Mesenchymal stem cell (in vitro differentiated cells and primary cell): ENCODE data around the gene MYO1E.

Source experiments
- DNase-seq: peaks from one replicate; pipeline ENCODE4 v3.0.0-alpha.2; 2013
- H2AFZ ChIP-seq: one replicate; pipeline ENCODE4 v1.6.1; 2013; ENCODE audit warnings: low read depth, mild to moderate bottlenecking, control low read depth, inconsistent platforms, low read length, moderate library complexity
- H2AK5ac ChIP-seq: 2 replicates; pipeline ENCODE4 v1.6.1; 2013; ENCODE audit warnings: low read length, moderate library complexity, mild to moderate bottlenecking, inconsistent platforms; ENCODE audit not compliant: severe bottlenecking
- H2BK120ac ChIP-seq: one replicate; pipeline ENCODE4 v1.6.1; 2013; ENCODE audit warnings: low read depth, mild to moderate bottlenecking, inconsistent platforms, low read length, moderate library complexity
- H2BK12ac ChIP-seq, 2 experiments: one replicate each; pipeline ENCODE4 v1.6.1; 2013; ENCODE audit warnings: inconsistent platforms in 2 of 2, low read length in 2 of 2, mild to moderate bottlenecking in 2 of 2, moderate library complexity in 2 of 2, control low read depth in 1 of 2
- H2BK15ac ChIP-seq: one replicate; pipeline ENCODE4 v1.6.1; 2013; ENCODE audit warnings: mild to moderate bottlenecking, low read depth, inconsistent platforms; ENCODE audit not compliant: poor library complexity, severe bottlenecking
- H2BK5ac ChIP-seq: 2 replicates; pipeline ENCODE4 v1.6.1; 2013; ENCODE audit warnings: low read depth, mild to moderate bottlenecking, low read length, control low read depth, inconsistent platforms; ENCODE audit not compliant: poor library complexity, severe bottlenecking
- H3K14ac ChIP-seq, 2 experiments: one replicate each; pipeline ENCODE4 v1.6.1; 2013; ENCODE audit warnings: inconsistent platforms in 2 of 2, low read length in 2 of 2, control low read depth in 1 of 2, mild to moderate bottlenecking in 1 of 2, moderate library complexity in 1 of 2
- H3K18ac ChIP-seq, 2 experiments: one replicate each; pipeline ENCODE4 v1.6.1; 2013; ENCODE audit warnings: inconsistent platforms in 2 of 2, low read length in 2 of 2, control low read depth in 1 of 2, low read depth in 1 of 2, mild to moderate bottlenecking in 1 of 2
- H3K23ac ChIP-seq, 2 experiments: one replicate each; pipeline ENCODE4 v1.6.1; 2013; ENCODE audit warnings: inconsistent platforms in 2 of 2, low read length in 2 of 2, mild to moderate bottlenecking in 2 of 2, moderate library complexity in 2 of 2, control low read depth in 1 of 2
- H3K27ac ChIP-seq: 2 replicates; pipeline ENCODE4 v1.5.1; 2013; ENCODE audit warnings: mild to moderate bottlenecking, moderate library complexity, low read length, control low read depth, inconsistent platforms; ENCODE audit not compliant: poor library complexity, severe bottlenecking
- H3K27me3 ChIP-seq, 2 experiments: 2 replicates each; pipeline versions ENCODE4 v1.6.1 to v1.7.0; 2013; ENCODE audit warnings: low read length in 2 of 2, mild to moderate bottlenecking in 2 of 2, moderate library complexity in 2 of 2, control low read depth in 1 of 2, inconsistent platforms in 1 of 2; ENCODE audit not compliant: control insufficient read depth in 1 of 2, insufficient read depth in 1 of 2
- H3K36me3 ChIP-seq, 2 experiments: 2 replicates each; pipeline versions ENCODE4 v1.6.1 to v1.7.0; 2013; ENCODE audit warnings: low read length in 2 of 2, control low read depth in 1 of 2, inconsistent platforms in 1 of 2, low read depth in 1 of 2, mild to moderate bottlenecking in 1 of 2; ENCODE audit not compliant: insufficient read depth in 2 of 2, control insufficient read depth in 1 of 2
- H3K4ac ChIP-seq, 2 experiments: one replicate each; pipeline ENCODE4 v1.6.1; 2013; ENCODE audit warnings: inconsistent platforms in 2 of 2, low read length in 2 of 2, mild to moderate bottlenecking in 2 of 2, moderate library complexity in 2 of 2, control low read depth in 1 of 2, low read depth in 1 of 2
- H3K4me1 ChIP-seq: 2 replicates; pipeline ENCODE4 v1.6.1; 2013; ENCODE audit warnings: low read depth, low read length, control low read depth; ENCODE audit not compliant: control insufficient read depth, insufficient read depth
- H3K4me2 ChIP-seq: 2 replicates; pipeline ENCODE4 v1.6.1; 2013; ENCODE audit warnings: low read length, mild to moderate bottlenecking, inconsistent platforms; ENCODE audit not compliant: poor library complexity, severe bottlenecking
- H3K4me3 ChIP-seq, 2 experiments: 2 replicates each; pipeline versions ENCODE4 v1.5.1 to v1.7.0; 2013; ENCODE audit warnings: low read length in 2 of 2, mild to moderate bottlenecking in 2 of 2, control low read depth in 1 of 2, low read depth in 1 of 2; ENCODE audit not compliant: insufficient read depth in 1 of 2
- H3K79me1 ChIP-seq: replicated peaks from 2 replicates; pipeline ENCODE4 v1.6.1; 2013; ENCODE audit warnings: mild to moderate bottlenecking, control low read depth, low read length, inconsistent platforms; ENCODE audit not compliant: poor library complexity, severe bottlenecking
- H3K9ac ChIP-seq: 2 replicates; pipeline ENCODE4 v1.7.0; 2013; ENCODE audit warnings: mild to moderate bottlenecking, low read length, moderate library complexity
- H3K9me3 ChIP-seq: 2 replicates; pipeline ENCODE4 v1.7.0; 2013; ENCODE audit warnings: mild to moderate bottlenecking, low read length; ENCODE audit not compliant: control insufficient read depth
- H4K8ac ChIP-seq: one replicate; pipeline ENCODE4 v1.6.1; 2013; ENCODE audit warnings: inconsistent platforms, mild to moderate bottlenecking, low read length, moderate library complexity
- H4K91ac ChIP-seq: one replicate; pipeline ENCODE4 v1.6.1; 2013; ENCODE audit warnings: mild to moderate bottlenecking, low read length, inconsistent platforms
- WGBS: methylation state at CpG from one replicate; pipeline ENCODE4 v1.1.7; 2013; ENCODE audit warnings: mixed read lengths; 5-methylcytosine and 5-hydroxymethylcytosine counted together

The MYO1E gene

DNA sequence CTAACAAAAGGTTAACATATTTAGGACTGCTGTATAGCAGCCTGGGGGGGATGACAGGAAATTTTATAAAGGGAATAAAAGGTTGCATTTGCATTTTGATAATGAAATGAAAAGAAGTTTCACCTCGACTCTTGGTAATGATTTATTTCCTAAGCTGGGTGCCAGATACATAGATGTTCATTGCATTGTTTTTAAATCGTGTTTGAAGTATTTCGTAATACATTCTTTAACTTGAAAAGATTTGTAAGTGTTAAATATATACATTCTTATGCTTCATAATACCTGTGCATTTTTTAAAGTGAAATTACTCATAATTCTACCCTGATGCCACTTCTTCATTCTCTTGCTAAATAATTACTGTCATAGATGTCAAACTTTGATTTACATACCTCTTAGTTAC lies 143.2 kb downstream of the MYO1E start:
- no peaks in the 10 kb centered on the region for H3K27me3 ChIP-seq
- H3K4me2 ChIP-seq, result no peak overlapping the region
- H2BK12ac ChIP-seq, result no peak overlapping the region
- H3K27ac ChIP-seq, result no peak overlapping the region
- H2AFZ ChIP-seq, result no peak overlapping the region
- H3K4me1 ChIP-seq, result peaks cover 18% of the 10 kb centered on the region
- no peak overlapping the region for H4K8ac ChIP-seq
- no peak overlapping the region for H3K4me3 ChIP-seq
- DNase-seq, result no peak
- no peak overlapping the region for H3K18ac ChIP-seq
- no peak overlapping the region for H2BK5ac ChIP-seq
- H3K9ac ChIP-seq, result no peak overlapping the region
- H3K14ac ChIP-seq, result no peak overlapping the region
- no peak overlapping the region for H3K4ac ChIP-seq
- WGBS, result 90% methylated on average over 2 of the region's 3 CpGs
- peaks cover 21 to 81% of the 10 kb centered on the region in 2 experiments for H3K36me3 ChIP-seq
- H3K9me3 ChIP-seq, result no peaks in the 10 kb centered on the region
- H3K79me1 ChIP-seq, result peaks cover 21% of the 10 kb centered on the region
- no peak overlapping the region for H3K23ac ChIP-seq
- H2AK5ac ChIP-seq, result no peak overlapping the region
- no peak overlapping the region for H2BK120ac ChIP-seq
- no peak overlapping the region for H4K91ac ChIP-seq
- no peak overlapping the region for H2BK15ac ChIP-seq

DNA sequence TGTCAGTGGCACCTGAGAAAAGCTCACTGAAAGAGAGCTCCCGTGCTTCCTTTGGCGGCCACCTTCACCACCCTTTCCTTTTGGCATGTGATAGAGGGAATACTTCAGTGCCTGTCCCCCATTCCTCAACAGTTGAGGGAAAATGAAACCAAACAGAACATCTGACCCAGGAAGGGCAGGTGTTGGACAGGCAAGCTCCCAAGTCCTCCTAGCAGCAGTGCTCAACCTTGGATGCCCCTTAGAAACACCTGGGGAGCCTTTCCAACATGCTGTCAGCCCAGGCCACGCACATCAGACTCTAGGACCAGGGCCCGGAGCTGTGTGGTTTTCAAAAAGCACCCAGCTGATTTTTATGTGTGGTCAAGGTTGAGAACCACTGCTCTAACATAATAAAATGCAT lies 143.7 kb downstream of the MYO1E start:
- Histone ChIP-seq H2BK120ac (no peak overlapping the region), H2BK15ac (no peak overlapping the region), H3K9me3 (no peaks in the 10 kb centered on the region), H4K91ac (peak overlapping the region; percentile 12), H2BK5ac (no peak overlapping the region), H4K8ac (no peak overlapping the region), H2AK5ac (peak overlapping the region; percentile 29), H3K27ac (peak overlapping the region; percentile 30), H3K23ac (no peak overlapping the region), H2BK12ac (no peak overlapping the region), H3K4me3 (no peak overlapping the region), H3K14ac (no peak overlapping the region), H3K4me1 (peaks cover 19% of the 10 kb centered on the region), H3K4ac (no peak overlapping the region), H2AFZ (no peak overlapping the region), H3K79me1 (peaks cover 22% of the 10 kb centered on the region), H3K9ac (no peak overlapping the region), H3K36me3 (peaks cover 22 to 81% of the 10 kb centered on the region in 2 experiments), H3K4me2 (no peak overlapping the region), H3K27me3 (no peaks in the 10 kb centered on the region), H3K18ac (peak overlapping the region in 1 of 2 experiments; percentile 28)
- no peak for DNase-seq
- 97% methylated on average over 2 of the region's 4 CpGs for WGBS

DNA sequence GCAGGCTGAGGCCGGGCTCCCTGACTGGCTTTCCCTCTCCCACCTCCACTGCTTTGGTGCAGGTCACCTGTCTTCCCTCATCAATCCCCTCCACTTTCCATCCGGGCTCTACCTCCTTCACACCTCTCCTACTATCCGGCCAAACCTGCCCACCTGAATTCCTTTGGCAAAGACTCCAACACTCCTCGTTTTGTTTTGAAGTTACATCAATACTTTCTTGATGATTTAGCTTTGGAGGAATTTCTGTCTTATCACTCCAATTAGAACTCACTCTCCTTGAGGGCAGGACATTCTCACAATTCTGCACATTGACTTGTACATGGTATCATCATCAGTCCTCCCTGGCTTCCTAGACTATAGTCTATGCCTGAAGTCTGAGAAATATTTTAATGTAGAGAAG lies 145.7 kb downstream of the MYO1E start:
- Histone ChIP-seq H2BK5ac (no peak overlapping the region), H3K79me1 (peaks cover 24% of the 10 kb centered on the region), H3K4me3 (no peak overlapping the region), H4K91ac (peak overlapping the region; percentile 58), H2AFZ (no peak overlapping the region), H3K23ac (no peak overlapping the region), H3K27me3 (no peaks in the 10 kb centered on the region), H3K4ac (no peak overlapping the region), H3K4me1 (peaks cover 20% of the 10 kb centered on the region), H3K36me3 (peaks cover 34 to 95% of the 10 kb centered on the region in 2 experiments), H3K27ac (no peak overlapping the region), H2BK12ac (peak overlapping the region; percentile 51), H3K14ac (no peak overlapping the region), H3K18ac (peak overlapping the region in 1 of 2 experiments; percentile 48), H3K9ac (no peak overlapping the region), H3K4me2 (no peak overlapping the region), H2BK120ac (no peak overlapping the region), H2BK15ac (peak overlapping the region; percentile 60), H2AK5ac (peak overlapping the region; percentile 61), H3K9me3 (no peaks in the 10 kb centered on the region), H4K8ac (no peak overlapping the region)
- WGBS, result 91% methylated on average over 4 of the region's 4 CpGs
- no peak for DNase-seq

DNA sequence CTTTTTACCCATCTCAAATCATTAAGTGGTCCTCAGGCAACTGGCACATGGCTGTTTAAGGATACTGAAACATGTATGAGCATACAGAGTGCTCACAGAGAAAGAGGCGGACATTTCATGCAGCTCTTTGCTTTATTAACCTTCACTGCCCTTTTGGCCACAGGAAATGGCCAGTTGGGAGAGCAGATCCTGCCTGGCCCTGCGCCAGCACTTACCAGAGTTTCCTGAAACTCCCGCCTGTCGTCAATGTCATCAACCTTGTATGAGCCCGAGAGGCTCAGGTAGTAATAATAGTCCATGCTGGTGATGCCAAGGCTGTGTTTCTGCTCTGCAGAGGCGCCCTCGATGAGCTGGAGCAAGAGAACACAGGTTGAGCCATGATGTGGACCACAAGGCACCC lies 148.2 kb downstream of the MYO1E start:
- H3K36me3 ChIP-seq, result peaks cover 34 to 91% of the 10 kb centered on the region in 2 experiments
- no peaks in the 10 kb centered on the region for H3K27me3 ChIP-seq
- peak overlapping the region; percentile 21 for H2AK5ac ChIP-seq
- no peak overlapping the region for H4K91ac ChIP-seq
- H2BK120ac ChIP-seq, result no peak overlapping the region
- no peak overlapping the region for H3K14ac ChIP-seq
- H3K9me3 ChIP-seq, result no peaks in the 10 kb centered on the region
- no peak for DNase-seq
- no peak overlapping the region for H2BK5ac ChIP-seq
- no peak overlapping the region for H2AFZ ChIP-seq
- no peak overlapping the region for H3K18ac ChIP-seq
- H3K4ac ChIP-seq, result peak overlapping the region in 1 of 2 experiments; percentile 24
- H2BK12ac ChIP-seq, result peak overlapping the region; percentile 42 to 84
- H4K8ac ChIP-seq, result peak overlapping the region; percentile 85
- H3K4me3 ChIP-seq, result no peak overlapping the region
- H3K4me2 ChIP-seq, result no peak overlapping the region
- H3K23ac ChIP-seq, result no peak overlapping the region
- H2BK15ac ChIP-seq, result peak overlapping the region; percentile 33
- H3K27ac ChIP-seq, result peak overlapping the region; percentile 33
- H3K4me1 ChIP-seq, result peaks cover 17% of the 10 kb centered on the region
- H3K9ac ChIP-seq, result no peak overlapping the region
- H3K79me1 ChIP-seq, result peaks cover 21% of the 10 kb centered on the region
- 63% methylated on average over 7 of the region's 7 CpGs for WGBS
